SU-DHL-6 (cell line): ENCODE data around the gene STX8.

Experiments used
- H2AFZ ChIP-seq: fragments of 200-600 bp; sonication (generic); 2 replicates; pipeline ENCODE4 v1.6.1; 2014; ENCODE audit warnings: low read depth, mild to moderate bottlenecking, moderate library complexity, mixed read lengths, antibody characterized with exemption, low read length; ENCODE audit not compliant: severe bottlenecking
- H3F3A ChIP-seq: fragments of 200-600 bp; shearing (Covaris generic); 2 replicates; pipeline ENCODE4 v1.6.0; 2016; ENCODE audit warnings: antibody characterized with exemption, mild to moderate bottlenecking; ENCODE audit not compliant: insufficient read depth
- H3K27ac ChIP-seq: fragments of 200-600 bp; sonication (generic); 2 replicates; pipeline ENCODE4 v1.5.1; 2016; ENCODE audit warnings: low read depth, mild to moderate bottlenecking, low read length, moderate library complexity, mixed read lengths
- H3K27me3 ChIP-seq: fragments of 200-600 bp; sonication (generic), shearing (Covaris generic); 2 replicates; pipeline ENCODE4 v1.6.0; 2014; ENCODE audit warnings: mild to moderate bottlenecking, low read length
- H3K36me3 ChIP-seq: fragments of 200-600 bp; sonication (generic); 2 replicates; pipeline ENCODE4 v1.6.1; 2014; ENCODE audit warnings: mild to moderate bottlenecking, low read length, mixed read lengths
- H3K4me2 ChIP-seq: fragments of 300-600, 200-600 bp; shearing (Covaris generic), sonication (generic); 2 replicates; pipeline ENCODE4 v1.6.0; 2014; ENCODE audit warnings: low read length, low read depth, mild to moderate bottlenecking; ENCODE audit not compliant: poor library complexity, severe bottlenecking
- H3K4me3 ChIP-seq: fragments of 200-600 bp; sonication (generic); 2 replicates; pipeline ENCODE4 v1.5.1; 2014; ENCODE audit warnings: antibody characterized with exemption, low read length, mild to moderate bottlenecking, mixed read lengths; ENCODE audit not compliant: insufficient read depth, poor library complexity, severe bottlenecking
- H3K79me2 ChIP-seq: fragments of 200-600 bp; sonication (generic); 2 replicates; pipeline ENCODE4 v1.6.1; 2014; ENCODE audit warnings: mild to moderate bottlenecking, low read length, moderate library complexity; ENCODE audit not compliant: insufficient read depth
- H3K9ac ChIP-seq: fragments of 200-600 bp; sonication (generic); 2 replicates; pipeline ENCODE4 v1.7.0; 2014; ENCODE audit warnings: mild to moderate bottlenecking, low read length
- H3K9me2 ChIP-seq: fragments of 200-600 bp; sonication (generic); replicated peaks from 2 replicates; pipeline ENCODE4 v1.6.1; 2014; ENCODE audit warnings: low read length; ENCODE audit not compliant: insufficient read depth
- H3K9me3 ChIP-seq: fragments of 200-600 bp; sonication (generic); 2 replicates; pipeline ENCODE4 v1.6.1; 2014; ENCODE audit warnings: low read length, mixed read lengths; ENCODE audit not compliant: insufficient read depth
- H4K20me1 ChIP-seq: fragments of 200-600 bp; sonication (generic); 2 replicates; pipeline ENCODE4 v1.6.1; 2014; ENCODE audit warnings: low read depth, mild to moderate bottlenecking, antibody characterized with exemption, low read length, moderate library complexity, mixed read lengths
- EZH2phosphoT487 ChIP-seq: fragments of 200-600 bp; sonication (generic), shearing (Covaris generic); conservative IDR thresholded peaks from 2 replicates; pipeline ENCODE4 v1.6.1; 2018; ENCODE audit warnings: mild to moderate bottlenecking, antibody characterized with exemption, low read length, moderate library complexity, mixed read lengths
- TF ChIP-seq, protein P1 (sequence below): fragments of 200-600 bp; sonication (generic); IDR thresholded peaks from one replicate; pipeline ENCODE4 v1.5.1; 2017; ENCODE audit warnings: antibody characterized with exemption, mild to moderate bottlenecking, low read length, moderate library complexity; ENCODE audit not compliant: insufficient read depth, poor library complexity, severe bottlenecking

Gene STX8

GRCh38 chr17:9479964-9480363 lies 95.7 kb downstream of the STX8 start:
- no peak overlapping the region for H3K27ac ChIP-seq
- H2AFZ ChIP-seq: no peak overlapping the region
- H3K9ac ChIP-seq: no peak overlapping the region
- no peaks in the 10 kb centered on the region for H3K36me3 ChIP-seq
- no peaks in the 10 kb centered on the region for H3K79me2 ChIP-seq
- no peaks in the 10 kb centered on the region for H4K20me1 ChIP-seq
- TF ChIP-seq, protein P1, sequence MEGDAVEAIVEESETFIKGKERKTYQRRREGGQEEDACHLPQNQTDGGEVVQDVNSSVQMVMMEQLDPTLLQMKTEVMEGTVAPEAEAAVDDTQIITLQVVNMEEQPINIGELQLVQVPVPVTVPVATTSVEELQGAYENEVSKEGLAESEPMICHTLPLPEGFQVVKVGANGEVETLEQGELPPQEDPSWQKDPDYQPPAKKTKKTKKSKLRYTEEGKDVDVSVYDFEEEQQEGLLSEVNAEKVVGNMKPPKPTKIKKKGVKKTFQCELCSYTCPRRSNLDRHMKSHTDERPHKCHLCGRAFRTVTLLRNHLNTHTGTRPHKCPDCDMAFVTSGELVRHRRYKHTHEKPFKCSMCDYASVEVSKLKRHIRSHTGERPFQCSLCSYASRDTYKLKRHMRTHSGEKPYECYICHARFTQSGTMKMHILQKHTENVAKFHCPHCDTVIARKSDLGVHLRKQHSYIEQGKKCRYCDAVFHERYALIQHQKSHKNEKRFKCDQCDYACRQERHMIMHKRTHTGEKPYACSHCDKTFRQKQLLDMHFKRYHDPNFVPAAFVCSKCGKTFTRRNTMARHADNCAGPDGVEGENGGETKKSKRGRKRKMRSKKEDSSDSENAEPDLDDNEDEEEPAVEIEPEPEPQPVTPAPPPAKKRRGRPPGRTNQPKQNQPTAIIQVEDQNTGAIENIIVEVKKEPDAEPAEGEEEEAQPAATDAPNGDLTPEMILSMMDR: no peak
- no peak for TF ChIP-seq EZH2phosphoT487
- H3K9me2 ChIP-seq: no peaks in the 10 kb centered on the region
- no peaks in the 10 kb centered on the region for H3K9me3 ChIP-seq
- H3K4me3 ChIP-seq: no peak overlapping the region
- H3K4me2 ChIP-seq: no peak overlapping the region
- no peaks in the 10 kb centered on the region for H3F3A ChIP-seq
- H3K27me3 ChIP-seq: no peaks in the 10 kb centered on the region

- no peaks in the 10 kb centered on the region for H3K36me3 ChIP-seq
- no peak overlapping the region for H3K4me3 ChIP-seq
- no peak overlapping the region for H3K4me2 ChIP-seq
- no peak overlapping the region for H3K27ac ChIP-seq
- H3K27me3 ChIP-seq: no peaks in the 10 kb centered on the region
- no peaks in the 10 kb centered on the region for H3F3A ChIP-seq
- H2AFZ ChIP-seq: no peak overlapping the region
- no peaks in the 10 kb centered on the region for H3K9me3 ChIP-seq
- H3K79me2 ChIP-seq: no peaks in the 10 kb centered on the region
- no peak overlapping the region for H3K9ac ChIP-seq
- H4K20me1 ChIP-seq: no peaks in the 10 kb centered on the region
- H3K9me2 ChIP-seq: no peaks in the 10 kb centered on the region
- TF ChIP-seq EZH2phosphoT487: no peak
- TF ChIP-seq, protein P1: no peak
These were observed 96.7 kb downstream of the STX8 start for GRCh38 chr17:9478889-9479288.

DNA sequence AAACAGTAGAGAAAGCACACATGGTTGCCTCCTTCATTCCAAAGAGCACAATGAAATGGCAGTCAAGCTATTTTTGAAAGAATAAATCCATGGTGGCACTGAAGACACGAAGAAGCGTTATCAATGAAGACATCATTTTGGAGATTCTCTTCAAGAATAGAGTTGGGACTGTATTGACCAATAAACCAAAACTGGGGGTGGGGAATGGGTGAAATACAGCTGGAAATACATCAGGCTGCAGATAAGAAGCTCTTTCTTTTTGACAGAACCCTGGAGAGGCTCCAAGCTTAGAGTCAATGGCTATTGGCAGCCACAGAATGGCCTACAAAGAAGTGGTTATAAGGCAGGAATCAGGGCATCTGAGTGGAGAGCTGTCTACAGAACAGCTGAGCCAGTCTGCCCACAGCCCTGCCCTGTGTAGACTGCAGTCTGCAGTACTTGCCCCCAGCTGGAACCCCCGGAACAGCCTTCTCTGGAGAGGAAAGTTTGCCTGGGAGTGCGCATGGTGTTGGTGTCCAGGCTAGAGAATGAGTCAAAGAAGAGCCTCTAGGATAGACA lies 100.4 kb downstream of the STX8 start:
- Histone ChIP-seq H3K9me3 (no peaks in the 10 kb centered on the region), H3K4me3 (no peak overlapping the region), H3F3A (0 out of 2 replicates have a peak, but pooled peaks cover 3% of the 10 kb centered on the region), H3K36me3 (no peaks in the 10 kb centered on the region), H3K79me2 (no peaks in the 10 kb centered on the region), H3K9ac (no peak overlapping the region), H2AFZ (no peak overlapping the region), H3K4me2 (no peak overlapping the region), H3K27ac (no peak overlapping the region), H4K20me1 (no peaks in the 10 kb centered on the region), H3K9me2 (no peaks in the 10 kb centered on the region), H3K27me3 (no peaks in the 10 kb centered on the region)
- no peak for TF ChIP-seq EZH2phosphoT487
- TF ChIP-seq, protein P1: no peak
